GM11168 (cell line): Measurements from ENCODE around the gene TAF11L2.
"Not testable (repeated sequence)": the region's sequence is repeated elsewhere in the genome, so short reads cannot be mapped to it uniquely, and the experiment has no call there.

Experiments used
- in situ Hi-C: fragments of 300-500 bp; cut with MboI; formaldehyde crosslinking; loops from one replicate; pipeline ENCODE4 v1.12.0; 2022; ENCODE audit warnings: low sequenced_read_pairs; ENCODE audit not compliant: unreplicated experiment

The TAF11L2 gene

GRCh38 chr5:17497931-17498330 lies at the start of gene TAF11L2:
Gene TAF11L2, plus strand, starts transcription at chr5:17498231.
- in situ Hi-C loops: not testable (repeated sequence)

GRCh38 chr5:17448877-17449276 lies 49.2 kb upstream of the TAF11L2 start:
- in situ Hi-C loops: no loop called here

DNA sequence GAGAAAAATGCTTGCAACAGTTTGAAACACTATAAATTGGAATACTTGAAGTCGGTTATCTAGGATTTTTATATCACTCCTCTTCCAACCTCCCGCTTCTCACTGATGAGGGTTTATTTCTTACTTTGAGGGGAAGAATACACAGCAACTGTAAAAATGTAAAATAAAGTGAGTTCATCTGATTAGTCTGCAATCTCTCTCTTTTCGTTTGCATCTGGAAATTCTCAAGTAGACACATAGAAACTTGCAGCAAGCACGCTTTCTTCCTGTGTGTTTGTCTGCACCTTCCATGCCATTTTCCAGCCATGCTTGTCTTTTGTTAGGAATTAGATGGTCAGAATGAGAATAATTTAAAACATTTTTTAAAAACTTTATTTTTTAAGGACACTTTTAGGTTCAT lies 45.1 kb upstream of the TAF11L2 start:
- in situ Hi-C loops: no loop called here

- in situ Hi-C loops: no loop called here
Measured at GRCh38 chr5:17455942-17456341, 42.1 kb upstream of the TAF11L2 start.

DNA sequence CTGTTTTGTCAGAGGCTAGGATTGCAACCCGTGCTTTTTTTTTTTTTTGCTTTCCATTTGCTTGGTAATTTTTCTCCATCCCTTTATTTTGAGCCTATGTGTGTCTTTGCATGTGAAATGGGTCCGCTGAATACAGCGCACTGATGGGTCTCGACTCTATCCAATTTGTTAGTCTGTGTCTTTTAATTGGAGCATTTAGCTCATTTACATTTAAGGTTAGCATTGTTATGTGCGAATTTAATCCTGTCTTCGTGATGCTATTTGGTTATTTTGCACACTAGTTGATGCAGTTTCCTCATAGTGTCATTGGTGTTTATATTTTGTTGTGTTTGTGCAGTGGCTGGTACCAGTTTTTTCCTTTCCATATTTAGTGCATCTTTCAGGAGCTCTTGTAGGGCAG lies 36.2 kb upstream of the TAF11L2 start:
- in situ Hi-C loops: no loop called here

DNA sequence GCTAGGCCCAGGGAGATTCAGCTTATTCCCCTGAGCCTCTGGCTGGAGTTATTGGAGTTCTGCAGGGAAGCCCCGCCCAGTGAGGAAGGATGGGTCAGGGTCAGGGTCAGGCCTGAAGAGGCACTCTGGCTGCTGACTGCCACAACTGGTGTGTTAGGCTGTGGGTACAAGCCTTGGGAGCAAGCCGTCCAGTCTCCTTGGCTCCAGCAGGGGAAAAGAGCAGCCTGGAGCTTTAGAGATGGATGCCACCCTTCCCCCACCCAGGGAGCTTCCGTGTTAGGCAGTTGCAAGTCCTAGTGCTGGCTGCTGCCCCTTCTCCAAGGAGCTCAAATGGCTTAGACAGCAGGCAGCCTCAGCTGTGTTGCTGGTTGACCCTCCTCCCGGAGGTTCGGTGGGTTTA lies 34.4 kb upstream of the TAF11L2 start:
- in situ Hi-C loops: no loop called here

DNA sequence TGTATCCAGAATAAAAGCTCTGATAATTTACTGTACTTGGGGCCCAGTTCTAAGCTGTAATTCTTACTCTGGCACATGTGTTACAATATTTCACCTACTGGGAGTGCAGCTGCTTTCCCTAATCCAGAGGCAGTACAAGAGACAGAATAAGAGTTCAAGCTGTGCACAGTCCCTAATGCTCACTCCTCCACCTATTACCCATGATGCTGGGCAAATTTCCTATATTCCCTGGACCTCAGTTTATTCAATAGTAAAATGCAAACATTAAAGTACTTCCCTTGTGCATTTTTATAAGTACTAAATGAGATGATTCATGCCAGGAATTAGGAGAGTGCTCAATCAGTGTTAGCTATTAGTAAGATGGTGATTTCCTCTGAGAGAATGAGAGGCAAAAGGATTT lies 28.0 kb upstream of the TAF11L2 start:
- in situ Hi-C loops: no loop called here

GRCh38 chr5:17475064-17475463 lies 23.0 kb upstream of the TAF11L2 start:
- in situ Hi-C loops: not testable (repeated sequence)

GRCh38 chr5:17477043-17477442 lies 21.0 kb upstream of the TAF11L2 start:
- in situ Hi-C loops: no loop called here

GRCh38 chr5:17477573-17478265 lies 20.3 kb upstream of the TAF11L2 start:
- in situ Hi-C loops: no loop called here

DNA sequence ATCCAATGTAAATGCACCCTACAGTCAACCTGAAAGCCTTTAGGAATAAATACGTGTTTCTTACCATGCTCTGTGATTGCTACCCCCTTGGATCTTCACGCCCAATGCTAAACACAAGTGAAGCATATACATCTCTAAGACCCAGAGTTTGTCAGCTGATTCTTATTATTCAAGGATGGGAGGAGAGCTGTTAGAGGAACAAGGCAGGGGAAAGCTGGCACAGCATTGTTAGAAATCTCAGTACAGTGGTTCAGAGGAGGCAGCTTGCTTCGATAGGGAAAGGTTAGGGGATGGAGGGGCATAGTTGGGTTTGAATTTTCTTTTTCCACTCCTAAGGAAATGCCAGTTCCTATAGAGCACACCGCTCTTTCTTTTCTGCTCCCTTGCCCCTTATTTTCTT lies 16.7 kb upstream of the TAF11L2 start:
- in situ Hi-C loops: no loop called here

DNA sequence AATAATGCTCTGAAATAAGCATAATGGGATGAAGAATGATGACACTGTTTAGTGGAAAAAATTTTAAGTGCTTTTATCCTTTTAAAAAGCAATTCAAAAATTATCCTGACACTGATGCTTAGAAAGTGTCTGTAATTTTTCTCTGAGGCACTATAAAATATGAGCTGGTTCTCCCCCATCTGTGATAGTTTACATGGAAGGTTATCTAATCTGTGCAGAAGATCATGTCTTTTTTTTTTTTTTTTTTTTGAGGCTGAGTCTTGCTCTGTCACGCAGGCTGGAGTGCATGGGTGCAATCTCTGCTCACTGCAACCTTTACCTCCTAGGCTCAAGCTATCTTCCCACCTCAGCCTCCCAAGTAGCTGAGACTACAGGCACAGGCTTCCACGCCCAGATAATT lies 15.2 kb upstream of the TAF11L2 start:
- in situ Hi-C loops: no loop called here

- in situ Hi-C loops: not testable (repeated sequence)
Measured at GRCh38 chr5:17486464-17487173, 11.4 kb upstream of the TAF11L2 start.

GRCh38 chr5:17487174-17487512 lies 10.9 kb upstream of the TAF11L2 start:
- in situ Hi-C loops: no loop called here

GRCh38 chr5:17491257-17491656 lies 6.8 kb upstream of the TAF11L2 start:
- in situ Hi-C loops: not testable (repeated sequence)

DNA sequence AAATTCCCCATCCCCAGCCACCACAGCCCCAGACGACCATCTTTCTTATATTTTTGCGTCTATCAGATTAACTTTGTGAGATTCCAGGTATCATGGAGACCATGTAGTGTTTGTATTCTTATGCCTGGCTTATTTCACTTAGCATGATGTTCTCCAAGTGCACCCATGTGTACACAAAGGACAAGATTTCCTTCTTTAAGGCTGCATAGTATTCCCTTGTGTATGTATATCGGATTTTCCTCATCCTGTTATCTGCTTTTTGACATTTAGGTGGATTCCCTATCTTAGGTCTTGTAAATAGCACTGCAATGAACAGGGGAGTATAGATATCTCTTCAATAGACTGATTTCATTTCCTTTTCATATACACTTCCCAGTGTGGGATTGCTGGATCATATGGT lies 5.3 kb upstream of the TAF11L2 start:
- in situ Hi-C loops: no loop called here

DNA sequence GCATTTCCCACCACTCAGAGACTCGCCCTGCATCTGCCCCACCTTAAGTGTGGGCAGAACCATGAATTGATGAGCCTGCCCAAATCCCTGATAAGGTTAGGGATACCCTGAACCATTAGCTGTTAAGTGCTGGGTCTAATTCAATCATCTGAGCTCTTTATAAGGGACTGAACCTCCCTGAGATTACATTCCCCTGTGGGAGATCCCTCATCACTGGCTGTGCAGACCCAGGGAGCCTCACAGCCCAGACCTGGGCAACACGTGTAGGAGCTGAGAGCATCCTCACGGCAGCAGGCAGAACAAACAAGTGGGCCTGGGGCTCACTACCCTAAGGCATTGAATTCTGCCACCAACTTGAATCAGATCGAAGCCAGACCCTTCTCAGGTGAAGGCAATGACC lies 585 bp upstream of the TAF11L2 start:
- in situ Hi-C loops: no loop called here

- in situ Hi-C loops: no loop called here
Measured at GRCh38 chr5:17511775-17512325, 13.8 kb downstream of the TAF11L2 start.

- in situ Hi-C loops: not testable (repeated sequence)
Measured at GRCh38 chr5:17517526-17517925, 19.5 kb downstream of the TAF11L2 start.

DNA sequence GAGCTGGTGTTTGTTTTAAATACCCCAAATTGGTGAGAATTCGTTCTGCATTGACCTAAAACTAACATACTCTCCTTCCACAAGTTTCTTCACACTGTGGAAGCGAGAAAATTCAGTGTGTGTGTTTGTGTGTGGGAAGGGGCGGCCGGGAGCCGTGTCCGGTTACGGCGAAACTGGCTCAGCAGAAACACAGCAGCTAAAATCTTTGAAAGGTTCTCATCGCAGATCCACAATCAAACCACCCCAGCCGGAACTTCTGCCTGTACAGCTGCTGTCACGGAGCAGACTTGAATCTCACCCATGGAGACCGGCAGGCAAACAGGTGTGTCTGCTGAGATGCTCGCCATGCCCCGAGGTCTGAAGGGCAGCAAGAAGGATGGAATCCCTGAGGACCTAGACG lies 20.0 kb downstream of the TAF11L2 start, which contains the start of gene TAF11L3:
TSS of gene TAF11L3 (plus strand) at position 301 of the 400 bp plus-strand sequence.
- in situ Hi-C loops: not testable (repeated sequence)

- in situ Hi-C loops: not testable (repeated sequence)
Measured at GRCh38 chr5:17519508-17519907, 21.5 kb downstream of the TAF11L2 start.

- in situ Hi-C loops: loop anchor here (10.0 kb wide), 1 partner anchor 83 kb away; the partner anchor contains the start of gene TAF11L11
Measured at GRCh38 chr5:17521501-17521900, 23.5 kb downstream of the TAF11L2 start, which contains the start of gene TAF11L4. Gene TAF11L4, plus strand, starts transcription at chr5:17521801.
